HG02610 (cell line): ENCODE data around the gene NIPAL4.
A peak's percentile ranks its signal among the peaks of the same experiment; 100 is the strongest.

Experiments used
- ATAC-seq: cut with Tn5 transposase; IDR thresholded peaks from one replicate; pipeline ENCODE4 v1.9.1; 2021; ENCODE audit warnings: mild to moderate bottlenecking, moderate library complexity; ENCODE audit not compliant: unreplicated experiment

NIPAL4 gene

GRCh38 chr5:157511651-157512644, 51.9 kb downstream of the NIPAL4 start:
- ATAC-seq, result no peak

GRCh38 chr5:157513182-157513581, 53.2 kb downstream of the NIPAL4 start:
- no peak for ATAC-seq

- ATAC-seq, result no peak
These were observed 55.0 kb downstream of the NIPAL4 start for GRCh38 chr5:157514974-157515373.

- no peak for ATAC-seq
These were observed 56.0 kb downstream of the NIPAL4 start for GRCh38 chr5:157516006-157516405.

GRCh38 chr5:157516626-157517325, 56.8 kb downstream of the NIPAL4 start:
- ATAC-seq, result no peak

- peak; percentile 78 for ATAC-seq
These were observed 59.0 kb downstream of the NIPAL4 start for GRCh38 chr5:157518963-157519362.

GRCh38 chr5:157519579-157520253, 59.7 kb downstream of the NIPAL4 start:
- ATAC-seq, result peak; percentile 67

GRCh38 chr5:157520911-157521703, 61.1 kb downstream of the NIPAL4 start:
- ATAC-seq, result no peak

- no peak for ATAC-seq
These were observed 61.7 kb downstream of the NIPAL4 start for GRCh38 chr5:157521704-157522029.

- no peak for ATAC-seq
These were observed 64.0 kb downstream of the NIPAL4 start for GRCh38 chr5:157523976-157524375.
